Muscle layer of duodenum (tissue), 2 donors: ENCODE results near the gene TUT7.

ENCODE experiments used
- H3K27ac ChIP-seq: one replicate; pipeline ENCODE4 v1.7.0; 2013; ENCODE audit warnings: mild to moderate bottlenecking, low read length
- H3K27me3 ChIP-seq: one replicate; pipeline ENCODE4 v1.7.0; 2013; ENCODE audit warnings: low read depth, mild to moderate bottlenecking, control low read depth, low read length
- H3K36me3 ChIP-seq, 2 donors: one replicate each; pipeline ENCODE4 v1.7.0; 2013; ENCODE audit warnings: low read length in 2 of 2, control low read depth in 1 of 2, mild to moderate bottlenecking in 1 of 2; ENCODE audit not compliant: insufficient read depth in 2 of 2, control insufficient read depth in 1 of 2
- H3K4me1 ChIP-seq, 2 donors: one replicate each; pipeline ENCODE4 v1.7.0; 2013; ENCODE audit warnings: low read length in 2 of 2, mild to moderate bottlenecking in 2 of 2, control low read depth in 1 of 2, moderate library complexity in 1 of 2; ENCODE audit not compliant: insufficient read depth in 2 of 2, control insufficient read depth in 1 of 2
- H3K4me3 ChIP-seq, 2 donors: one replicate each; pipeline ENCODE4 v1.7.0; 2013; ENCODE audit warnings: low read length in 2 of 2, low read depth in 1 of 2, mild to moderate bottlenecking in 1 of 2
- H3K9me3 ChIP-seq, 2 donors: one replicate each; pipeline ENCODE4 v1.7.0; 2013; ENCODE audit warnings: low read length in 2 of 2, control low read depth in 1 of 2, mild to moderate bottlenecking in 1 of 2; ENCODE audit not compliant: control insufficient read depth in 1 of 2
- donor health status: healthy.

The TUT7 gene

DNA sequence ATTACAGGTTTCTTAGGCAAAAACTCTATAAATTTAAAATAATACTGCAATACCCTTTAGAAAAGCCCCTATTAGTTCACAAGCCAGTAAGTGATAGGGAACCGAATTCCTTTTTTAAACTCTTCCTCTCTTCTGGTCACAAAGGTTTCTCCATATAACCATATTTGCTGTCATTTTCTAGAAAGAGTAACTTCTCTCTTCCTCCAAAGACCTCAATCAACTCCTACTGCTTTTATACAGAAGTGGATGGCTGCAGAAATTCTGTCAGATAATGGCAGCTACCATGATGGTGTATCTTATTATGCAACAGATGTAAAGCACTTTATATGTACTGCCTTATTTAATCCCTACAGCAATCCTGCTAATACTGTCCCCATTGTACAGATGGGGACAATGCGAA, 6.2 kb downstream of the TUT7 start:
- Histone ChIP-seq H3K27me3 (no peaks in the 10 kb centered on the region), H3K4me3 (no peak overlapping the region), H3K27ac (no peak overlapping the region), H3K9me3 (no peaks in the 10 kb centered on the region), H3K36me3 (peaks cover 16 to 20% of the 10 kb centered on the region in 2 donors), H3K4me1 (peaks cover 8 to 41% of the 10 kb centered on the region in 2 donors)

DNA sequence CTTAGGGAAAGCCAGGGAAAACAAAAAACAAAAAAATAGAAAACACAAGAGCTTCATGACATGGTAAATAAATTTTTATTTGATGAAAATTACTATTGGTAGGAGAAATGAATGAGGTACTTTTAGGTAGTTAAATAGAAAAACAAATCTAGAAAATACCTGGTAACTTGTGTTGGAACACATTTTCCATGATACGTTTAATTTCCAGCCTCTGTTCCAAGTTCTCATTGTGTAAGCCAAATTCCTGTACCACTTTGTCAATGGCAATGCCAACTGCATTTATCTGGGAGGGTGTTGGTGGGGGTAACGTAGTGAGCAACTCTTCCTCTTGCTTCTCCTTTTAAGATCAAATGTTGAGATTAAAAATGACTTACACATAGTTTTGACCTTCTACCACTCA, 9.4 kb downstream of the TUT7 start:
- no peak overlapping the region for H3K4me3 ChIP-seq
- H3K27ac ChIP-seq = no peak overlapping the region
- peaks cover 3 to 11% of the 10 kb centered on the region in 2 donors for H3K4me1 ChIP-seq
- H3K36me3 ChIP-seq = peaks cover 34 to 44% of the 10 kb centered on the region in 2 donors
- H3K9me3 ChIP-seq = no peaks in the 10 kb centered on the region
- H3K27me3 ChIP-seq = no peaks in the 10 kb centered on the region

DNA sequence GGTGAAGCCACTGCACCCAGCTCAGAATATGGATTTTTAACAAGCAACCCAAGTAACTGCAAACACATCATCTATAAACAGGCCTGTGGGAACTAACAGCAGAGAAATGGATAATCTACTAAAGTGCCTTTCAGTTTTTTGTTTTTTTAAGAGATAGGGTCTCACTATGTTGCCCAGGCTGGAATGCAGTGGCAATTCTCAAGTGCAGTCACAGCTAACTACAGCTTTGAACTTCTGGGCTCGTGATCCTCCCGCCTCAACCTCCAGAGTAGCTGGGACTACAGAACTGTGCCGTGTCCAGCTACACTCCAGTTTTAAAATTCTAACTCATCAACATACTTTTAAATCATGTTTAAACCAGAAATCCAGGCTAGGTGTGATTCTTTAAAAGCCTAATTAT, 11.9 kb downstream of the TUT7 start:
- Histone ChIP-seq H3K27me3 (no peaks in the 10 kb centered on the region), H3K9me3 (no peaks in the 10 kb centered on the region), H3K4me1 (peaks cover 0 to under 1% of the 10 kb centered on the region in 2 donors), H3K27ac (no peak overlapping the region), H3K4me3 (no peak overlapping the region), H3K36me3 (peaks cover 57 to 65% of the 10 kb centered on the region in 2 donors)

DNA sequence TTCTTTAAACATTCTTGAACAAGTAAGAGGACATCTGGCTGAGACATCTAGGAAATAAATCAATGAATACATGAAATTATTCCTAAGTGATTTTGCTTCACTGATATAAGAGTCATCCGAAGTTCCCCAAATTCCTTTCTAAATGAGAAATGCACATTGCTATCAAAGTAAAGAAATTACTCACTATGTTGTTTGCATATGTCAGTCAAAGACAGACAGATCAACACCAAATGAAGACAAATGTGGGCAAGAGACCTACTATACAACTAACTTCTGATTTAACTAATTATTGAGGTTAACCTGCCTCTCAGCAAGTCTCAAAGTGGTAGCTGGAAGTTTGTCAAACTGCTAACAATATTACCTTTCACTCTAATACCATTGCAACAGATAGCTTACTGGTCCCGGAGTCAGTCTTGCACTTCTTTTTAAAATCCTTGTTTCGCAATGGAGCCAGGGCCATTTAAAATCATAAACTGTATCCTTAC, 13.2 kb downstream of the TUT7 start:
- H3K36me3 ChIP-seq = peaks cover 69 to 77% of the 10 kb centered on the region in 2 donors

DNA sequence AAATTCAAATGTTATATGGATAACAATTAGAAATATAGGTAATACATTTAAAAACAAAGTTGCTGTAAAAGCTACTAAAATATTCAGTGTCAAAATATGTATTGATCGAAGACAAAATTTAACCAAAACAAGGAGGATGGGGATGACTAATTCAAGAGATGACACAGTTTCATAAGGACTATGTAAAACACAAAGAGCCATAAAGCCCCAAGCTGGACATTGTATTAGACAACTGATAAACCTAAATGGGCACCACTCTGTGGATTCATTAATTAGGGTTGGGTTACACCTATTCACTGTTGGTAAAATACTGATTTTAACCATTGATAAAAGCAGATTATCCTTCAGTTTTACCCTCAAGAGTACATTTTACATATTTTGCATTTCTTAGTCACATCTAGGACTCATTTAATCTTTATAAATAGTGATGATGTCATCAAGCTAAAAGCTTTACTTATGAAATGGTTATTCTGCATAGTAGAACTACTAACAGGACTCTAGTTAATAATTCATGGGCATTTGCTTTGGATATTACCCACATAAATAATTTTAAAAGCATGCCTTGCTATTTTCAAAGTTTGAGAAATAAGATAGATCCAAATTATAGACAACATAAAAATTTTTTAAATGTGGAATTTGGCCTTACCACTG, 13.7 kb downstream of the TUT7 start:
- no peaks in the 10 kb centered on the region for H3K9me3 ChIP-seq
- no peak overlapping the region for H3K4me3 ChIP-seq
- H3K27ac ChIP-seq = no peak overlapping the region
- H3K27me3 ChIP-seq = no peaks in the 10 kb centered on the region
- H3K36me3 ChIP-seq = peaks cover 74 to 78% of the 10 kb centered on the region in 2 donors
- no peaks in the 10 kb centered on the region for H3K4me1 ChIP-seq

More for the DNA sequence above, 13.2 kb downstream of the TUT7 start:
- no peaks in the 10 kb centered on the region for H3K27me3 ChIP-seq
- no peak overlapping the region for H3K27ac ChIP-seq
- H3K4me1 ChIP-seq = no peaks in the 10 kb centered on the region
- no peaks in the 10 kb centered on the region for H3K9me3 ChIP-seq
- no peak overlapping the region for H3K4me3 ChIP-seq

DNA sequence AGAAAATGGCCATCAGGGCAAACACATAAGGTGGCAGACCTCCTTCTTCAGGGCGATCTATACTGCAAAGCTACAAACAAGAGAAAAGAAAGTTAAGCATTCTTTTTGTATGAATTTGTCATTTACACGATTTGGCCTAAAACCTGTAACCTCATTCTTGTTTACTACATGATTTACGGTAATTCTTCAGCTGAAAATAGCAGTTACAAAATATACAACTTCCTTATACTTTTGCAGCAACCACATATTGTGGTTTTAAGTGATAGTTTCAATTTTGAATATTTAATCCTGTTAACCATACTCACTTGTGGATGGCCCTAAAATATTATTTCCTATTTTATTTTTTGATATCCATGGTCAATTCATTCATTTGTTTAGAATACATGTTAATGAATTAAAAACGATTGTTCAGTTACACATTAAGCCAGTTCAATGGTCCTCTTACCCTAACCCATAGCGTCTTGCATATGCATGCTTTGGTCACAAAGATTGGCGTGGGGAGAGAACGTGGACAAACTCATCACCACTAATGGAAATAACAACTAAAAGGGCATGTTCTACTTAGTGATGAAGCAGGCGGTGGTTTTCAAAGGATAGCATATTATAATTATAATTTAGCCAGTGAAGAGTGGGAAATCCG, 16.6 kb downstream of the TUT7 start:
- Histone ChIP-seq H3K27me3 (no peaks in the 10 kb centered on the region), H3K27ac (no peak overlapping the region), H3K36me3 (peaks cover 72 to 79% of the 10 kb centered on the region in 2 donors), H3K9me3 (no peaks in the 10 kb centered on the region), H3K4me3 (peak overlapping the region in 1 of 2 donors; percentile 27), H3K4me1 (no peaks in the 10 kb centered on the region)

DNA sequence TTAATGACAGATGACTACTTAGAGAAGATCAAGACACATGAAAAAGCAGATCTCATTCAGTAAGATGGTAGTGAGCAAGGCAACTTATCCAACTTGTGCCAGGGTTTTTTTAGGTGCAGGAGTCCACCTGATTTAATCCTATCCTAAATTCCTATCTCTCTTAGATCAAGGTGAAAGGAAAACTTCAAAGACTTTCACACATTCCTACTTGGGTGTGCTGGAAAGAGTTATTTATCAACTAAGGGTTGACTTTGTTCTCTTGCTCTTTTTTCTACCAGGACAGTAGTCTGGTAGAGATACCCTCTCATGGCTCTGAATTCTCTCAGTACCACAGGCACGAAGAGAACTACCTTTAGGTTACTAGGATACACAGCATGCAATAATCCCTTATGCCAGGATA, 18.2 kb downstream of the TUT7 start:
- H3K9me3 ChIP-seq = no peaks in the 10 kb centered on the region
- H3K27me3 ChIP-seq = no peaks in the 10 kb centered on the region
- no peak overlapping the region for H3K4me3 ChIP-seq
- H3K36me3 ChIP-seq = peaks cover 57 to 65% of the 10 kb centered on the region in 2 donors
- H3K4me1 ChIP-seq = no peaks in the 10 kb centered on the region
- H3K27ac ChIP-seq = no peak overlapping the region

DNA sequence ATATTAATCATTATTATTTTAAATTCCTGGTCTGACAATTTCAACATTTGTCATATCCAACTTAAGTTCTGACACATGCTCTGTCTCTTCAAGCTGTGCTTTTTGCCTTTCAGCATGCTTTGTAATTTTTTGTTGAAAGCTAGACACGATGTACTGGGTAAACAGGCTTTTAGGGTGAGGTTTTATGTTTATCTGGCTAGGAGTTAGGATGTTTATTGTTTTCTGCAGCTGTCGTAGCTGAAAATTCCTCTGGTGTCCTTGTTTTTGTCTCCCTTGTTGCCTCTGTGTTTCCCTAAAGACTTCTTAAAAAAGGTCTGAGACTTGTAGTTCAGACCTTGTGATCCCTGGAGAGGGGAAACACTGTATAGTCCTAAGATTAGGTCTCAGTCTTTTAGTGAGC, 20.6 kb downstream of the TUT7 start:
- Histone ChIP-seq H3K9me3 (no peaks in the 10 kb centered on the region), H3K36me3 (peaks cover 38 to 57% of the 10 kb centered on the region in 2 donors), H3K27ac (no peak overlapping the region), H3K27me3 (no peaks in the 10 kb centered on the region), H3K4me3 (no peak overlapping the region), H3K4me1 (no peaks in the 10 kb centered on the region)

DNA sequence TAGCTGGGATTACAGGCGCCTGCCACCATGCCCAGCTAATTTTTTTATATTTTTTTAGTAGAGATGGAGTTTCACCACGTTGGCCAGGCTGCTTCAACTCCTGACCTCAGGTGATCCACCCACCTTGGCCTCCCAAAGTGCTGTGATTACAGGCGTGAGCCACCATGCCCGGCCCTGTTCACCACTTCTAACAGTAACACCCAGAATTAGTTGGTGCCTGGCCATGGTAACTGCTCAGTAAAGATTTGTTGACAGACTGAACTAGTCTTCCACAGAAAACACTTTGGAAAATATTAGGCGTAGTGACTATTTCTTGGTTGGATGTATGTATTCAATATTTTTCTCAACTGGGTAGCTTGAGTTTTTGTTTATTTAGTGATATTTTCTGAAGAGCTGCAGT, 24.0 kb downstream of the TUT7 start:
- Histone ChIP-seq H3K27me3 (no peaks in the 10 kb centered on the region), H3K27ac (no peak overlapping the region), H3K4me3 (no peak overlapping the region), H3K4me1 (peaks cover 0 to 3% of the 10 kb centered on the region in 2 donors), H3K9me3 (no peaks in the 10 kb centered on the region), H3K36me3 (peaks cover 33 to 46% of the 10 kb centered on the region in 2 donors)

DNA sequence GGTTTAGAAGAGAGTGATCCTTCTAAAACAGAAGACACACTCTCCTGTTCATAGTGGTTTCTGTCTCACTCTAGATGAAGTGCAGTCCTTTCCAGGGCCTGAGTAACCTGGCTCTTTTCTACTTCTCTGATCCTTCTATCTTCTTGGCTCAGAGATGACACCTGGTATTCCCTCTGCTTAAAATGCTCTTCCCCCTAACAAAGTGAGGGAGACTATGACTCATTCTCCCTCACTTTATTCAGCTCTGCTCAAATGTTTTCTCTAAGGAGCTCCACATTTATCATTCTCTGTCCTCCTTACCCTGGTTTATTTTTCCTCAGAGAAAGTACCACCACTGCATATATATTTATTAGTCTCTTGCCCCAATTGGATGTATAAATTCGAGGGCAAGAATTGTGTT, 24.6 kb downstream of the TUT7 start:
- Histone ChIP-seq H3K4me1 (peaks cover 0 to 9% of the 10 kb centered on the region in 2 donors), H3K36me3 (peaks cover 34 to 46% of the 10 kb centered on the region in 2 donors), H3K9me3 (no peaks in the 10 kb centered on the region), H3K4me3 (no peak overlapping the region), H3K27me3 (no peaks in the 10 kb centered on the region), H3K27ac (no peak overlapping the region)

DNA sequence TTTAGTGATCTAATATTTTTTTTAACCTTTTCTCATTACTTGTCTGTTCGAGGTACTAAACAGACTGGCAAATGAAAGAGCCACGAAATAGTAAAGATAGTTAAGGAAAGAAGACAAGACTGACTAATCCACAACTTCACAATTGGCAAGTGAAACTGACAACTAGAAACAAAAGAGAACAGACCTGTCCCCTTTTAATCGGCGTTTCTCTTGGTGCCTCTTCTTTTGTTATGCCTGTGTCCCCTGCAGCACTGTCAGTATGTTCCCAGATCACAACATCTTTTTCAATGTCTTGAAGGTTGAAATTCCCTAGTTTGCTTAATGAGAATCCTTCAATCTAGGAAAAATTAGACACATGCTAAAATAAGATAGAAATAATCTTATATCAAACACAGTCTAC, 26.1 kb downstream of the TUT7 start:
- Histone ChIP-seq H3K36me3 (peaks cover 41 to 50% of the 10 kb centered on the region in 2 donors), H3K4me3 (no peak overlapping the region), H3K9me3 (no peaks in the 10 kb centered on the region), H3K4me1 (peaks cover 0 to 11% of the 10 kb centered on the region in 2 donors), H3K27me3 (no peaks in the 10 kb centered on the region), H3K27ac (no peak overlapping the region)
